ENCODE results near the gene CXCL14. TPM values are rescaled to one million over a fixed set of nuclear protein-coding genes. Genes with fewer than 3 reads are reported as not detected.

The CXCL14 gene
- total and polyA plus RNA-seq, 2 experiments from 2014 or later, result 0.88 to 1.3 TPM

DNA sequence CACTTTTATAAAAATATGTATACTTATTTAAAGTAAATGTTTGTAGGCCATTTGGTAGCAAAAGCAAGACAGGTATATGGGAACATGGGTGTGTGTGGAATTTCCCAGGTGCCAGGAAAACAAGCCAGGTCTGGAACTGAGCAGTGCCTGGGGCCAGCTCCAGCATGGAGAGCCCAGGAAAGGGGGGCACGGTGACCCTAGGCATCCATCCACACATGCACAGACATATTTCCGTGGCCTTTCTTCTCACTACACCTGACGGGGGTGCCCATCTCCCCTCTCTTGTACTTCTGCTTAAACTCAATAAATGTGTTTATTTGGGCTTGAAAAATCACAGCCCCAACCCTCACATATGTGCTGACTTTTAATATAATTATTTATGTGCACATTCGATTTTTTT is 31.2 kb upstream of the CXCL14 start:
- Histone ChIP-seq H3K9ac (no peak overlapping the region), H3F3A (ENCODE audit: insufficient read depth) (no peaks in the 10 kb centered on the region), H3K27me3 (replicated peaks; ENCODE audit: insufficient read depth) (peaks cover 22% of the 10 kb centered on the region), H3K9me3 (ENCODE audit: low read depth) (no peaks in the 10 kb centered on the region), H3K36me3 (ENCODE audit: low read depth) (no peaks in the 10 kb centered on the region), H3K4me3 (no peak overlapping the region), H3K4me2 (ENCODE audit: unreplicated experiment) (no peak overlapping the region), H3K4me1 (ENCODE audit: insufficient read depth) (no peaks in the 10 kb centered on the region), H3K9me2 (ENCODE audit: insufficient read depth) (no peaks in the 10 kb centered on the region), H3K79me2 (ENCODE audit: insufficient read depth) (no peaks in the 10 kb centered on the region), H4K20me1 (ENCODE audit: insufficient read depth) (no peaks in the 10 kb centered on the region), H2AFZ (no peak overlapping the region), H3K27ac (no peak overlapping the region)
- WGBS, 2 experiments (ENCODE audit: low coverage in 1 of 2, low lambda C conversion rate in 2 of 2, missing lambda C conversion rate in 2 of 2), result 39 to 50% methylated on average over 4 of the region's 4 CpGs
- TF ChIP-seq EZH2phosphoT487 (IDR thresholded peaks at IDR 0.05; ENCODE audit: insufficient read depth, low read depth) (no peak), EZH2 (IDR thresholded peaks at IDR 0.05; ENCODE audit: insufficient read depth, poor library complexity, severe bottlenecking) (no peak)
- in situ Hi-C loops (cut with MboI), result no loop called here
- no peak for DNase-seq

DNA sequence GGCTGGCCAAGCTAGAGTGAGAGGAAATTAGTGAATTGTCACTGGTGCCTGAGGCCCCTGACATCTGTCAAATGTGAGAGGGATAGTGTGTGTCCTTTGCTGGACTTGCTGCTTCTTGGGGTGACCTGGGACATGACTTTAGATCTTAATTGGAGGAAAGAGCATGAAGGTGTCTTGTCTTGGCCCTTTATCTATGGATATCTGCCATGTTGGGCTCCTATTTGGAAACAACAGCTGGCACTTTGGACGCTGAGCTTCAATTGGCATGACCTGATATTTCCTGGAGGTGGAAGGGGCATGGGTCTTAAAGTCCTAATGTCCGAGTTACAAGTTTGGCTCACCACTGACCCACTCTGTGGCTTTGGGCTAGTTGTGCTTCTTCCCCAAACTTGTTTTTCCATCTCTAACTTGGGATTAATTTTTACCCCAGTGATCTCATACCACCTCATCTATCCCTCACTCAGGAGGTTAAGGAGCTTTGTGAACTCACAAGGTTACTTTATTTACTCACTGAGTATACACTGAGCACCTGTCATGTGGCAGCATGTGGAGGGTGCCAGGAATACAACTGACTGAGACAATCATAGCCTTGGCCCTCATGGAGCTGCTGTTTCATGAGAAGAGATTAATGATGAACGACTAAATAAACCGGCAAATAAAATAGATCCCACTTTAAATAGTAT is 30.1 kb upstream of the CXCL14 start:
- Histone ChIP-seq H3K36me3 (ENCODE audit: low read depth) (no peaks in the 10 kb centered on the region), H3K9ac (no peak overlapping the region), H2AFZ (no peak overlapping the region), H3K27me3 (replicated peaks; ENCODE audit: insufficient read depth) (peaks cover 22% of the 10 kb centered on the region), H3K4me2 (ENCODE audit: unreplicated experiment) (no peak overlapping the region), H3K27ac (no peak overlapping the region), H3K79me2 (ENCODE audit: insufficient read depth) (no peaks in the 10 kb centered on the region), H3F3A (ENCODE audit: insufficient read depth) (no peaks in the 10 kb centered on the region), H4K20me1 (ENCODE audit: insufficient read depth) (no peaks in the 10 kb centered on the region), H3K9me3 (ENCODE audit: low read depth) (no peaks in the 10 kb centered on the region), H3K9me2 (ENCODE audit: insufficient read depth) (no peaks in the 10 kb centered on the region), H3K4me3 (no peak overlapping the region), H3K4me1 (ENCODE audit: insufficient read depth) (no peaks in the 10 kb centered on the region)
- no peak for TF ChIP-seq EZH2 (IDR thresholded peaks at IDR 0.05; ENCODE audit: insufficient read depth, poor library complexity, severe bottlenecking)
- no peak for TF ChIP-seq EZH2phosphoT487 (IDR thresholded peaks at IDR 0.05; ENCODE audit: insufficient read depth, low read depth)
- DNase-seq, result no peak
- 41 to 51% methylated on average over 4 of the region's 4 CpGs for WGBS, 2 experiments (ENCODE audit: low coverage in 1 of 2, low lambda C conversion rate in 2 of 2, missing lambda C conversion rate in 2 of 2)
- in situ Hi-C loops (cut with MboI), result no loop called here

DNA sequence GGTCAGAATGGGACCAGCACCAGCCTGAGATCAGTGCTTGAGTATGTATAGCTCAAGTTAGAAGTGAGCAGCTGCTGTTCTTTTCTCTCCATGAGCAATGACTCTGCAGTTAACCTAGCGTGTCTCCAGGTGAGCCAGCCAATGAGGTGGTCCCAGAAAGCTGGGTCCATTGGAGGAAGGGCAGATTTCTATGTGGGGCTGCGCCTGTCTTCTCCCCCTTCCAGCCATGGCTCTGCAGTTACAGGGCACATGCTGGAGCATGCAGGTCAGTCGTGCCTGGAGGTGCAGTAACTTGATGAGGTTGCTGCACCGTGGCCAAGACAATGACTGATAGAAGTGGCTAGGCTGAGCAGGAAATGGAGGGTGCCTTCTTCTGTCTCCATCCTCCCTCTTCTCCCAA is 29.6 kb upstream of the CXCL14 start:
- no peaks in the 10 kb centered on the region for H3K36me3 ChIP-seq (ENCODE audit: low read depth)
- H3K27me3 ChIP-seq (replicated peaks; ENCODE audit: insufficient read depth), result peaks cover 22% of the 10 kb centered on the region
- H3F3A ChIP-seq (ENCODE audit: insufficient read depth), result no peaks in the 10 kb centered on the region
- H3K79me2 ChIP-seq (ENCODE audit: insufficient read depth), result no peaks in the 10 kb centered on the region
- H4K20me1 ChIP-seq (ENCODE audit: insufficient read depth), result no peaks in the 10 kb centered on the region
- in situ Hi-C loops (cut with MboI), result no loop called here
- H3K4me2 ChIP-seq (ENCODE audit: unreplicated experiment), result no peak overlapping the region
- TF ChIP-seq EZH2phosphoT487 (IDR thresholded peaks at IDR 0.05; ENCODE audit: insufficient read depth, low read depth) (no peak), EZH2 (IDR thresholded peaks at IDR 0.05; ENCODE audit: insufficient read depth, poor library complexity, severe bottlenecking) (no peak)
- H3K27ac ChIP-seq, result no peak overlapping the region
- H3K4me3 ChIP-seq, result no peak overlapping the region
- no peaks in the 10 kb centered on the region for H3K9me2 ChIP-seq (ENCODE audit: insufficient read depth)
- H3K9me3 ChIP-seq (ENCODE audit: low read depth), result no peaks in the 10 kb centered on the region
- 41 to 51% methylated on average over 4 of the region's 4 CpGs for WGBS, 2 experiments (ENCODE audit: low coverage in 1 of 2, low lambda C conversion rate in 2 of 2, missing lambda C conversion rate in 2 of 2)
- DNase-seq, result no peak
- no peak overlapping the region for H3K9ac ChIP-seq
- H2AFZ ChIP-seq, result no peak overlapping the region
- no peaks in the 10 kb centered on the region for H3K4me1 ChIP-seq (ENCODE audit: insufficient read depth)

DNA sequence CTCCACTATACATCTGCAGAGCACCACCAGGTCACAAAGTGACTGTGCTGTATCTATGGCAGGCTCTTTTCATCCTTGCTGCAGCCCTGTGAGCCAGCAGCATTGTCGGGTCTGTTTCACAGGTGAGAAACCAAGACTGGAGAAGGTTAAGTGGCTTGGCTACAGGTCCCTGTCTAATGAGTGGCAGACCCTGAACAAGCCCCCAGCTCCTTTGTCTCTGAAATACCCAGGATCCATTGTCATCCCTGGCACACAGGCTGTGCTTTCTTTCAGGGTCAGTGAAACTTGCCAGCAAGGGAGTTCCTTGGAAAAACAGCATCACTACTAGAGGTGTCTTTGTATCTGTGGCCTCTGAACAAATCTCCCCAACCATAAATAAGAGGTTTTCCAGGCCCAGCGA is 27.6 kb upstream of the CXCL14 start:
- Histone ChIP-seq H3K4me1 (ENCODE audit: insufficient read depth) (no peaks in the 10 kb centered on the region), H3K4me3 (no peak overlapping the region), H3K79me2 (ENCODE audit: insufficient read depth) (no peaks in the 10 kb centered on the region), H2AFZ (no peak overlapping the region), H4K20me1 (ENCODE audit: insufficient read depth) (no peaks in the 10 kb centered on the region), H3K9me2 (ENCODE audit: insufficient read depth) (no peaks in the 10 kb centered on the region), H3K9ac (no peak overlapping the region), H3F3A (ENCODE audit: insufficient read depth) (no peaks in the 10 kb centered on the region), H3K4me2 (ENCODE audit: unreplicated experiment) (no peak overlapping the region), H3K27ac (no peak overlapping the region), H3K36me3 (ENCODE audit: low read depth) (no peaks in the 10 kb centered on the region), H3K9me3 (ENCODE audit: low read depth) (no peaks in the 10 kb centered on the region), H3K27me3 (replicated peaks; ENCODE audit: insufficient read depth) (peaks cover 22% of the 10 kb centered on the region)
- TF ChIP-seq EZH2 (IDR thresholded peaks at IDR 0.05; ENCODE audit: insufficient read depth, poor library complexity, severe bottlenecking) (no peak), EZH2phosphoT487 (IDR thresholded peaks at IDR 0.05; ENCODE audit: insufficient read depth, low read depth) (no peak)
- in situ Hi-C loops (cut with MboI), result no loop called here
- WGBS, 2 experiments (ENCODE audit: low coverage in 1 of 2, low lambda C conversion rate in 2 of 2, missing lambda C conversion rate in 2 of 2), result 40 to 42% methylated on average over 2 of the region's 2 CpGs
- DNase-seq, result no peak
